HG03064 (cell line): ENCODE data around the gene COL6A1.

ENCODE experiments used
- ATAC-seq: cut with Tn5 transposase; IDR thresholded peaks from one replicate; pipeline ENCODE4 v1.9.1; 2021; ENCODE audit warnings: low read depth; ENCODE audit not compliant: unreplicated experiment

The COL6A1 gene

GRCh38 chr21:45980271-45980670 is 1.3 kb upstream of the COL6A1 start:
- ATAC-seq = no peak

- no peak for ATAC-seq
Observed at GRCh38 chr21:45980697-45981096, 873 bp upstream of the COL6A1 start.

DNA sequence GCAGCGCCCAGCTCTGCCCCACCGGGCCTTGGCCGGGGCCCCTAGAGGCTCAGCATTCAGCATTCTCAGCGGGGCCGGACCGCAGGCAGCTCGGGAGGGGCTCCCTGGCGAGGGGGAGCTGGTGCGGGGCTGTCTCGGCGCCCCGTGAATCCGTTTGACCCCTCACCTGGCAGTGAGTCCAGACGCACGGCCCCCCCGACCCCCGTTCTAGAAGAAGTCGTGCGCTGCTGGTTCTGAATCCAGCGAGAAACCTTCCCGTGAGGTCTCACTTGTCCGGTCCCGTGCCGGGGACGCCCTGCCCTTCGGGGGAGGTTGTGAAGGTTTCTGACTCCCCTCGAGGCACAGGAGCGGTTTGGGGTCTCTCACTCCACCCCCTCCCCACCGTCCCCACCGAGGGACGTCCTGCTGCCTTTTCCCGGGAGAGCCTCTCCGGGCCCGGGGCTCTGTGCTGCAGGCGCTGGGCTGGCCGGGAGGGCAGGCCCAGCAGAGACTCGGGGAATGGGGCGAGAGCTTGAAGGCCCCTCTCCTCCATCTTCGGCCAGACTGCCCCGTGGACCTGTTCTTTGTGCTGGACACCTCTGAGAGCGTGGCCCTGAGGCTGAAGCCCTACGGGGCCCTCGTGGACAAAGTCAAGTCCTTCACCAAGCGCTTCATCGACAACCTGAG is 655 bp downstream of the COL6A1 start:
- ATAC-seq = no peak

- no peak for ATAC-seq
Observed at GRCh38 chr21:45982758-45983648, 1.4 kb downstream of the COL6A1 start.

GRCh38 chr21:45983649-45983965 is 2.0 kb downstream of the COL6A1 start:
- no peak for ATAC-seq

GRCh38 chr21:45983981-45984551 is 2.5 kb downstream of the COL6A1 start:
- no peak for ATAC-seq

DNA sequence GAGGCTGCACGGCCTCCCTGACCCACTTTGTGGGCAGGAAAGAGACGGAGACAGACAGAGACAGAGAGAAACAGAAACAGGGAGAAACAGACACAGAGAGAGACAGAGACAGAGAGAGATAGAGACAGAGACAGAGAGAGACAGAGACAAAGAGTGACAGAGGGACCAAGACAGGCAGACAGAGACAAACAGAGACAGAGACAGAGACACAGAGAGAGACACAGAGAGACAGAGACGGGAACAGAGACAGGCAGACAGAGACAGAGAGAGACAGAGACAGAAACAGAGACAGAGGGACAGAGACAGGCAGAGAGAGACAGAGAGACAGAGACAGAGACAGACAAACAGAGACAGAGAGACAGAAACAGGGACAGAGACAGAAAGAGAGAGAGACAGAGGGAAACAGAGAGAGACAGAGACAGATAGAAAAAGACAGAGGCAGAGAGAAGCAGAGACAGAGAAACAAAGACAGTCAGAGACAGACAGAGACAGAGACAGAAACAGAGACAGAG is 3.1 kb downstream of the COL6A1 start:
- ATAC-seq = no peak

DNA sequence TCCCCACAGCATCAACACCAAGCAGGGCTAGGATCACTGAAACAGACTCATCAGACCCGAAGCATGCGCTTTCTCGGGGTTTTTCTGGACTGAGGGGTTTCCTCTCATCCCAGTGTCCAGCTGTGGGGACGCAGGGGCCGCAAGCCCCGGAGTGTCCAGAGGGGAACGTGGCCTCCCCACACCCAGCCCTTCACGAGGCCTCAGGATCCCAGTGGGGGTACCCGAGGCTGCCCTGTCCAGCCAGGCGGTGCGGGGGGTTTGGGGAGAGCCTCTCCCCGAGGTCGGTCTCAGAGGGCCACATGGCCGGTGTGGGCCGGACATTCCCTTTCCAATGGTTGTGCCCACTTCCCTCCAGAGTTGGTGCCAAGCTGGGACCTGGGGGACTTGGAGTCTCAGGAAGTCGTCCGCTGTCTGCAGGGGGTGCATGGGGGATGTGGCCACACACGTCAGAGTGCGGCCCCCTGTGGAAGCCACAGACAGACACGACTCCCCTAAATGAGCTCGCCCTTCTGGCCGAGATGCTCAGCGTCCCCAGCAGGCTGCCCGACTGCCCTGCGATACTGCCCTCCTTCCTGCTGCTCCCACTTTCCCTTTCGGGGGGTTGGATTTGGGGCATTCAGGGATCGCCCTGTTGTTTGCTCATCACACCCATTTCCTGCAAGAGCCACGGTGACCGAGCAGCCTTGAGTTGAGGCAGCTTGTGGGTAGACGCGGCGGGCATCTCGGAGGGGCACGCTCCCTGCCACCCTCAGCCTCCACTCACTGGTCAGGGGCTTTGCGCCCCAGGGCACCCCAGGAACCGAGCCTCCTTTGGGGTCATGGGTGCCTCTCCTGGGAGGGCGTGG is 4.1 kb downstream of the COL6A1 start:
- ATAC-seq = no peak

DNA sequence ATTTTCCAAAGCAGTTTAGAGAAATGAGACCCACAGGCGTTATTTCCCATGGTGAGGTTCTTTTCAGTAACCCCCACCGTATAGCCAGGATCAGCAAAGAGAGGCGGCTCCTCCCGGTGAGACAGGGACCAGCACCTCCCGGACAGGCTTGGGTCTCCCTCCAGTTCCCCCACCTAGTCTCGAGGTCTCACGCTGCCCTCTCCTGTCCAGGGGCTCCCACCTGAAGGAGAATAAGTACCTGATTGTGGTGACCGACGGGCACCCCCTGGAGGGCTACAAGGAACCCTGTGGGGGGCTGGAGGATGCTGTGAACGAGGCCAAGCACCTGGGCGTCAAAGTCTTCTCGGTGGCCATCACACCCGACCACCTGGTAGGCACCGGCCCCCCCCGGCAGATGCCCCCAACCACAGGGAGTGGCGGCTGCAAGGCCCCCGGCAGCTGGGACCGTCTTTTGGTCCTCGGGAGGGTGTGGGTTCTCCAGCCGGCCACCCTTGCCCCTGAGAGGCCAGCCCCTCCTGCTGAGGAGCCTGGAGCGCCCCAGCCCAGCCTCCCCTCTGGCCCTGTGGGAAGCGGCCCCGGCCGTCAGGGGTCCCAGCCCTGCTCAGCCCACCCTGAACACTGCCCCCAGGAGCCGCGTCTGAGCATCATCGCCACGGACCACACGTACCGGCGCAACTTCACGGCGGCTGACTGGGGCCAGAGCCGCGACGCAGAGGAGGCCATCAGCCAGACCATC is 4.9 kb downstream of the COL6A1 start:
- no peak for ATAC-seq

GRCh38 chr21:45987121-45987711 is 5.6 kb downstream of the COL6A1 start:
- no peak for ATAC-seq

DNA sequence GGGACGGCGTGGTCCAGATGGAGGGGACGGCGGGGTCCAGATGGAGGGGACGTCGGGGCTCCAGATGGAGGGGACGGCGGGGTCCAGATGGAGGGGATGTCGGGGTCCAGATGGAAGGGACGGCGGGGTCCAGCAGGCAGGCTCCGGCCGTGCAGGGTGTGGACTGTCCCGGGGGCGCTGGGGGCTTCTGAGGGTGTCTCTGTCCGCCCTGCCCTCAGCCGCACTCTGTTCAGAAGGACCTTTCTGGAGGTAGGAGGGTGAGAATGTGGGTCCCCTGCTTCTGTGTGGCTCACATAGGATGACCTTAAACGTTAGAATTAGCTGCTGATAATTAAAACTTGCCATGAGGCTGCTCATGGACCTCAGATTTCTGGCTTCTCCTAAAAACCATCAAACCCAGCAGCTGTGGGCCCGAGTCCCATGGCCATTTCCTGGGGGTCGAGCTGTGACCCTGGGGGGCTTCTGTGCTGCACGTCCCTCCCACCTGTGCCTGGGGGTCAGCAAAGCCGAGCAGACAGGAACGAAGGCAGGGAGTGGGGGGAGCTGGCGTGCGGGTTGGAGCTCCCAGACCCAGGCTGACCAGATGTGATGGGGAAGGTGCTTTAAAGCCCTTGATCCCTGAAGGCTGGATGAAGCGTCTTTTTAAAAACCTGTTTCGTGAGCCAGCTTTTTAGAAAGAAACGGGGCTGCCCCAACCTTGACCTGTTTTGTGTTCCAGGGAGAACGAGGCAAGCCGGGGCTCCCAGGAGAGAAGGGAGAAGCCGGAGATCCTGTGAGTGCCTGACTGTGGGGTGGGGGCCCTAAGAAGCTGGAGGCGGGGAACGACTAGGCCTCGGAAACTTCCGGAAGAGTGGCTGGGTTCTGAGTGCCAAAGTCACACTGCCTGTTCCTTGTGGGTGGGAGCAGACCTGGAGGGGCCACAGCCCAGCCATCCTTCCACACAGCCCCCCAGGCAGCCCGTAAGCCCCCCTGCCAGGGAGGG is 7.1 kb downstream of the COL6A1 start:
- no peak for ATAC-seq

DNA sequence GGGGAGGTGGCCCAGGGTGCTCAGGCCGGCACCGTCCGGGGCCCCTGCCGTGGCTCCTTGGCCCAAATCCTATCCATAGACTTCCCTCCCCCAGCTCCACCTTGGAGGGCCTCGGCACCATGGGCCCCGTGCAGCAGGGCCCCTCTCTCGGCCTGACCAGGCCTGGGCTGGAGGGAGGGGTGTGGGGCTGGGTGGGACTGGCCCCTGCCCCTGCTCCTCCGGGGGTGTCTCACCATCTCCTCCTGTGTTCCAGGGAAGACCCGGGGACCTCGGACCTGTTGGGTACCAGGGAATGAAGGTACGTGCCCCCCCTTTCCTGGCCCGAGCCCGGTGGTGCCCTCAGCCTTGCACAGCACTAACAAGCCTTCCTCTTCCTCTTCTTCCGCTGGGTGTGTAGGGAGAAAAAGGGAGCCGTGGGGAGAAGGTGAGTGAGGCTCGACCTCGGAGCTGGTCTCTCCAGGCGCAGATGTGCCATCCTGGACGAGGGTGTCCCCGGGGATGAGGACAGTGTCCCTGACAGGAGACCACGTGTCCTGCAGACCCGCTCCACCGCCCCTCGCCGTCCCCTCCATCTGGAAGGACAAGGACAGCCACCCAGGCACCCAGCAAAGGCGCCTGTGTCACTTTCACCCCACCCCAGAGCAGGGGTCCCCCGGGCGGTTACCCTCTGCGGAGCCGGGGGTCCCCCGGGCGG is 7.9 kb downstream of the COL6A1 start:
- no peak for ATAC-seq

- no peak for ATAC-seq
Observed at GRCh38 chr21:45990049-45990711, 8.6 kb downstream of the COL6A1 start.

GRCh38 chr21:45990741-45991605 is 9.4 kb downstream of the COL6A1 start:
- no peak for ATAC-seq

- ATAC-seq = no peak
Observed at GRCh38 chr21:45991606-45992300, 10.2 kb downstream of the COL6A1 start.
